GM19467 (cell line): Measurements from ENCODE around the gene CDHR5.
A peak's percentile ranks its signal among the peaks of the same experiment; 100 is the strongest.

ENCODE experiments used
- ATAC-seq: cut with Tn5 transposase; IDR thresholded peaks from one replicate; pipeline ENCODE4 v1.9.1; 2021; ENCODE audit warnings: mild to moderate bottlenecking, moderate library complexity; ENCODE audit not compliant: unreplicated experiment

CDHR5 gene

GRCh38 chr11:623999-624704 lies 603 bp downstream of the CDHR5 start:
- no peak for ATAC-seq

- no peak for ATAC-seq
Observed at GRCh38 chr11:623349-623869, 1.3 kb downstream of the CDHR5 start.

- no peak for ATAC-seq
Observed at GRCh38 chr11:621838-622237, 2.9 kb downstream of the CDHR5 start.

- no peak for ATAC-seq
Observed at GRCh38 chr11:620935-621814, 3.6 kb downstream of the CDHR5 start.

GRCh38 chr11:620201-620600 lies 4.6 kb downstream of the CDHR5 start:
- no peak for ATAC-seq

GRCh38 chr11:619628-620050 lies 5.1 kb downstream of the CDHR5 start:
- ATAC-seq: no peak

GRCh38 chr11:618856-619627 lies 5.7 kb downstream of the CDHR5 start:
- ATAC-seq: no peak

- ATAC-seq: no peak
Observed at GRCh38 chr11:617912-618682, 6.7 kb downstream of the CDHR5 start.

- no peak for ATAC-seq
Observed at GRCh38 chr11:617199-617911, 7.4 kb downstream of the CDHR5 start.

GRCh38 chr11:616320-617198 lies 8.2 kb downstream of the CDHR5 start:
- no peak for ATAC-seq

GRCh38 chr11:615504-616319 lies 9.0 kb downstream of the CDHR5 start, which contains the start of gene IRF7:
IRF7 (minus strand) TSS chr11:615950; CDS start chr11:615364, 586 bp downstream.
- peak; percentile 76 for ATAC-seq

GRCh38 chr11:614623-615503 lies 9.9 kb downstream of the CDHR5 start:
- no peak for ATAC-seq

GRCh38 chr11:614021-614622 lies 10.6 kb downstream of the CDHR5 start:
- no peak for ATAC-seq

- ATAC-seq: no peak
Observed at GRCh38 chr11:613369-613968, 11.3 kb downstream of the CDHR5 start.

GRCh38 chr11:612961-613300 lies 11.8 kb downstream of the CDHR5 start:
- no peak for ATAC-seq
